DND-41 (cell line): ENCODE data around the gene ZSCAN10.
"Not testable (repeated sequence)": the region's sequence is repeated elsewhere in the genome, so short reads cannot be mapped to it uniquely, and the experiment has no call there.

Experiments
- ATAC-seq: fragments of 200-7000 bp; cut with Tn5 transposase; 3 replicates; pipeline ENCODE4 v1.9.1; 2021; ENCODE audit warnings: low read depth; ENCODE audit not compliant: insufficient read depth
- DNase-seq: peaks from one replicate; pipeline ENCODE4 v3.0.0-alpha.2; 2020
- H2AFZ ChIP-seq: 2 replicates; pipeline ENCODE4 v1.6.0; 2012; ENCODE audit warnings: low read depth, low read length
- H3K27ac ChIP-seq: 2 replicates; pipeline ENCODE4 v1.5.1; 2012; ENCODE audit warnings: low read length, inconsistent platforms
- H3K27me3 ChIP-seq: fragments of 200-600 bp; sonication (generic); 2 replicates; pipeline ENCODE4 v1.6.0; 2012; ENCODE audit warnings: low read length, mild to moderate bottlenecking, inconsistent platforms; ENCODE audit not compliant: insufficient read depth, poor library complexity
- H3K36me3 ChIP-seq: 2 replicates; pipeline ENCODE4 v1.5.1; 2012; ENCODE audit warnings: low read length, inconsistent platforms; ENCODE audit not compliant: insufficient read depth
- H3K4me1 ChIP-seq: 2 replicates; pipeline ENCODE4 v1.5.1; 2012; ENCODE audit warnings: mild to moderate bottlenecking, low read length; ENCODE audit not compliant: insufficient read depth
- H3K4me2 ChIP-seq: 2 replicates; pipeline ENCODE4 v1.6.0; 2012; ENCODE audit warnings: mild to moderate bottlenecking, moderate library complexity, low read length, inconsistent platforms; ENCODE audit not compliant: insufficient read depth
- H3K4me3 ChIP-seq, 2 experiments: fragments of 200-600 bp in 1 of 2; shearing (Covaris generic) in 1 of 2; 2 replicates each; pipeline ENCODE4 v1.5.1; 2012 to 2016; ENCODE audit warnings: inconsistent platforms in 2 of 2, low read length in 2 of 2, mild to moderate bottlenecking in 2 of 2, low read depth in 1 of 2, moderate library complexity in 1 of 2
- H3K79me2 ChIP-seq: 2 replicates; pipeline ENCODE4 v1.6.0; 2012; ENCODE audit warnings: low read length, inconsistent platforms; ENCODE audit not compliant: insufficient read depth
- H3K9ac ChIP-seq: 2 replicates; pipeline ENCODE4 v1.6.0; 2012; ENCODE audit warnings: low read depth, mild to moderate bottlenecking, inconsistent platforms, low read length, moderate library complexity
- H3K9me3 ChIP-seq: 2 replicates; pipeline ENCODE4 v1.5.1; 2012; ENCODE audit warnings: low read length, moderate library complexity, mild to moderate bottlenecking, inconsistent platforms; ENCODE audit not compliant: insufficient read depth, severe bottlenecking
- H4K20me1 ChIP-seq: 2 replicates; pipeline ENCODE4 v1.6.0; 2012; ENCODE audit warnings: low read length; ENCODE audit not compliant: insufficient read depth
- EZH2 ChIP-seq: IDR thresholded peaks from 3 replicates; pipeline ENCODE4 v1.6.1; 2012; ENCODE audit warnings: borderline replicate concordance, low read depth, mild to moderate bottlenecking, moderate library complexity, low read length, inconsistent platforms; ENCODE audit not compliant: severe bottlenecking
- TF ChIP-seq, protein P1 (sequence below): IDR thresholded peaks from 2 replicates; pipeline ENCODE4 v1.5.1; 2012; ENCODE audit warnings: borderline replicate concordance, low read length, moderate library complexity, mild to moderate bottlenecking; ENCODE audit not compliant: poor library complexity, severe bottlenecking; ENCODE audit errors: extremely low read depth

ZSCAN10 gene

DNA sequence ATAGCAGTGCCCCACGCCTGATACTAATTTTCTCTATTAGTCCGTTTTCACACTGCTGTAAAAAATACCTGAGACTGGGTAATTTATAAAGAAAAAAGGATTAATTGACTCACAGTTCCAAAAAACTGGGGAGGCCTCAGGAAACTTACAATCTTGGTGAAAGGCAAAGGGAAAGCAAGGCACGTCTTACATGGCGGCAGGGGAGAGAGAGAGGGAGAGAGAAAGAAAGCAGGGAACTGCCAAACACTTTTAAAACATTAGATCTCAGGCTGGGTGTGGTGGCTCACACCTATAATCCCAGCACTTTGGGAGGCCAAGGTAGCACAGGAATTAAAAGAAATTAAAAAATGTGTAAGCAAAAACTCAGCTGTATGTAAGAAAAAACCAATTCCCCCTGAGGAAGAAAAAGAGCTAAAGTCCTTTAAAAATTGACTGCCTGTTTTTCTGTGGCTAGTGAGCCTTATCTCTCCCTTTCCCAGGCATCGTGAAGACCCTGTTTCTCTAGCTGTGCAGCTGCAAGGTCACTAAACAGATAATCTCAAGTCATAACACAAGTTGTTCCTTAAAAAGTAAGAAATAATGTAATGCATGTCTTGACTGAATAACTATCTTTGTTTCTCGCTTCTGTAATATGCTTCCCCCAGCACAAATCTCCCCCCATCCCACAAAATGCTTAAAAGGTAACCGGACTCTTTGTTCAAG, 14.0 kb downstream of the ZSCAN10 start:
- DNase-seq (no peak), ATAC-seq (no peak)
- peaks cover 7% of the 10 kb centered on the region for H3K4me1 ChIP-seq
- H3K9me3 ChIP-seq = no peaks in the 10 kb centered on the region
- H3K9ac ChIP-seq = no peak overlapping the region
- H3K27ac ChIP-seq = no peak overlapping the region; the same call in 1 of the 2 replicates
- no peak overlapping the region for H3K4me2 ChIP-seq
- no peaks in the 10 kb centered on the region for H3K36me3 ChIP-seq
- H3K27me3 ChIP-seq = no peaks in the 10 kb centered on the region
- no peak for TF ChIP-seq EZH2
- TF ChIP-seq, protein P1, sequence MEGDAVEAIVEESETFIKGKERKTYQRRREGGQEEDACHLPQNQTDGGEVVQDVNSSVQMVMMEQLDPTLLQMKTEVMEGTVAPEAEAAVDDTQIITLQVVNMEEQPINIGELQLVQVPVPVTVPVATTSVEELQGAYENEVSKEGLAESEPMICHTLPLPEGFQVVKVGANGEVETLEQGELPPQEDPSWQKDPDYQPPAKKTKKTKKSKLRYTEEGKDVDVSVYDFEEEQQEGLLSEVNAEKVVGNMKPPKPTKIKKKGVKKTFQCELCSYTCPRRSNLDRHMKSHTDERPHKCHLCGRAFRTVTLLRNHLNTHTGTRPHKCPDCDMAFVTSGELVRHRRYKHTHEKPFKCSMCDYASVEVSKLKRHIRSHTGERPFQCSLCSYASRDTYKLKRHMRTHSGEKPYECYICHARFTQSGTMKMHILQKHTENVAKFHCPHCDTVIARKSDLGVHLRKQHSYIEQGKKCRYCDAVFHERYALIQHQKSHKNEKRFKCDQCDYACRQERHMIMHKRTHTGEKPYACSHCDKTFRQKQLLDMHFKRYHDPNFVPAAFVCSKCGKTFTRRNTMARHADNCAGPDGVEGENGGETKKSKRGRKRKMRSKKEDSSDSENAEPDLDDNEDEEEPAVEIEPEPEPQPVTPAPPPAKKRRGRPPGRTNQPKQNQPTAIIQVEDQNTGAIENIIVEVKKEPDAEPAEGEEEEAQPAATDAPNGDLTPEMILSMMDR = no peak
- H4K20me1 ChIP-seq = no peaks in the 10 kb centered on the region
- H3K79me2 ChIP-seq = no peaks in the 10 kb centered on the region
- H2AFZ ChIP-seq = no peak overlapping the region
- H3K4me3 ChIP-seq = no peak overlapping the region

DNA sequence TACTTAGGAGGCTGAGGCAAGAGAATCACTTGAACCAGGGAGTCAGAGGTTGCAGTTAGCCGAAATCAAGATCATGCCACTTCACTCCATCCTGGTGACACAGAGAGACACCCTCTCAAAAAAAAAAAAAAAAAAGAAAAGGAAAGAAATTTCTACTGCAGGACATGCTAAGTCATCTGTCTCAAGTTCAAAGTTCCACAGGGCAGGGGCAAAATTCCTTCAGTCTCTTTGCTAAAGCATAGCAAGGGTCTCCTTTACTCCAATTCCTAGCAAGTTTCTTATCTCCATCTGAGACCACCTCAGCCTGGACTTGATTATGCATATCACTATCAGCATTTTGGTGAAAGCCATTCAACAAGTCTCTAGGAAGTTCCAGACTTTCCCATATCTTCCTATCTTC, 14.6 kb downstream of the ZSCAN10 start:
- H3K4me2 ChIP-seq = no peak overlapping the region
- H3K27me3 ChIP-seq = no peaks in the 10 kb centered on the region
- peaks cover 10% of the 10 kb centered on the region for H3K4me1 ChIP-seq
- no peak overlapping the region for H3K27ac ChIP-seq
- ATAC-seq (no peak), DNase-seq (no peak)
- TF ChIP-seq EZH2 = no peak
- TF ChIP-seq, protein P1 = no peak
- H3K79me2 ChIP-seq = no peaks in the 10 kb centered on the region
- H3K9me3 ChIP-seq = no peaks in the 10 kb centered on the region
- H2AFZ ChIP-seq = no peak overlapping the region
- H4K20me1 ChIP-seq = no peaks in the 10 kb centered on the region
- H3K9ac ChIP-seq = no peak overlapping the region
- H3K4me3 ChIP-seq = no peak overlapping the region
- H3K36me3 ChIP-seq = no peaks in the 10 kb centered on the region

DNA sequence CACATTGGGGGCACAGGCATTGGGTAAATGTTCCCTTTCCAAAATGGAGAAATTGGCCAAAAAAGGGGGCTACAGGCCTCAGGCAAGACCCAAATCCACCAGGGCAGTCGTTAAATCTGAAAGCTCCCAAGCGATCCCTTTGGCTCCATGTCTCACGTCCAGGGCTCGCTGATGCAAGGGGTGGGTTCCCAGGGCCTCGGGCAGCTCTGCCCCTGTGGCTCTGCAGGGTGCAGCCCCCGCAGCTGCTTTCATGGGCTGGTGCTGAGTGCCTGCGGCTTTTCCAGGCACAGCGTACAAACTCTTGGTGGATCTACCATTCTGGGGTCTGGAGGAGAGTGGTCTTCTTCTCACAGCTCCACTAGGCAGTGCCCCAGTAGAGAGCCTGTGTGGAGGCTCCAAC, 15.7 kb downstream of the ZSCAN10 start:
- not testable (repeated sequence) for ATAC-seq, H3K4me2 ChIP-seq, H3K36me3 ChIP-seq, DNase-seq, H4K20me1 ChIP-seq, H3K79me2 ChIP-seq, H3K4me3 ChIP-seq, H3K27me3 ChIP-seq, H3K9me3 ChIP-seq, H3K9ac ChIP-seq, H2AFZ ChIP-seq
- H3K4me1 ChIP-seq = peaks cover 21% of the 10 kb centered on the region
- H3K27ac ChIP-seq = peak overlapping the region; percentile 50

DNA sequence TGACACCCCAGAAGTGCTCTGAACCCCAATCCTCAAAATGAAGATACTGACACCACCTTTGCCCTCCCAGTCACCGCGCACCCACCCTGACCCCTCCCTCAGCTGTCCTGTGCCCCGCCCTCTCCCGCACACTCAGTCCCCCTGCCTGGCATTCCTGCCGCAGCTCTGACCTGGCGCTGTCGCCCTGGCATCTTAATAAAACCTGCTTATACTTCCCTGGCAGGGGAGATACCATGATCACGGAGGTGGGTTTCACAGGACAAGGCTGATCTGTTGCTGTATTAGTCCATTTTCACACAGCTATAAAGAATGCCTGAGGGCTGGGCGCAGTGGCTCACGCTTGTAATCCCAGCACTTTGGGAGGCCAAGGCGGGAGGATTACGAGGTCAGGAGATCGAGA, 17.1 kb downstream of the ZSCAN10 start:
- not testable (repeated sequence) for H3K27me3 ChIP-seq, H3K36me3 ChIP-seq, H3K79me2 ChIP-seq, H3K9ac ChIP-seq, H3K4me3 ChIP-seq, H3K4me2 ChIP-seq, H4K20me1 ChIP-seq, ATAC-seq, H3K9me3 ChIP-seq, H3K27ac ChIP-seq, H2AFZ ChIP-seq, DNase-seq
- H3K4me1 ChIP-seq = peaks cover 36% of the 10 kb centered on the region
